Peyer's patch (tissue), 4 donors: ENCODE results near the gene F2.

ENCODE experiments used
- POLR2A ChIP-seq, 2 donors: fragments of 450-650 bp; IDR thresholded peaks; one replicate each; pipeline ENCODE4 v1.5.1; 2017; ENCODE audit warnings: antibody characterized with exemption in 2 of 2, mild to moderate bottlenecking in 2 of 2, moderate library complexity in 2 of 2
- TF ChIP-seq, protein P1 (sequence below), 6 experiments: fragments of 450-650 bp in 4 of 6; fragments of 200-600 bp in 2 of 6; sonication (generic) in 1 of 6; IDR thresholded peaks; one replicate each; pipeline ENCODE4 v1.5.1; 2017 to 2019; ENCODE audit warnings: antibody characterized with exemption in 6 of 6, mild to moderate bottlenecking in 3 of 6, moderate library complexity in 1 of 6

- TF ChIP-seq, protein P1, sequence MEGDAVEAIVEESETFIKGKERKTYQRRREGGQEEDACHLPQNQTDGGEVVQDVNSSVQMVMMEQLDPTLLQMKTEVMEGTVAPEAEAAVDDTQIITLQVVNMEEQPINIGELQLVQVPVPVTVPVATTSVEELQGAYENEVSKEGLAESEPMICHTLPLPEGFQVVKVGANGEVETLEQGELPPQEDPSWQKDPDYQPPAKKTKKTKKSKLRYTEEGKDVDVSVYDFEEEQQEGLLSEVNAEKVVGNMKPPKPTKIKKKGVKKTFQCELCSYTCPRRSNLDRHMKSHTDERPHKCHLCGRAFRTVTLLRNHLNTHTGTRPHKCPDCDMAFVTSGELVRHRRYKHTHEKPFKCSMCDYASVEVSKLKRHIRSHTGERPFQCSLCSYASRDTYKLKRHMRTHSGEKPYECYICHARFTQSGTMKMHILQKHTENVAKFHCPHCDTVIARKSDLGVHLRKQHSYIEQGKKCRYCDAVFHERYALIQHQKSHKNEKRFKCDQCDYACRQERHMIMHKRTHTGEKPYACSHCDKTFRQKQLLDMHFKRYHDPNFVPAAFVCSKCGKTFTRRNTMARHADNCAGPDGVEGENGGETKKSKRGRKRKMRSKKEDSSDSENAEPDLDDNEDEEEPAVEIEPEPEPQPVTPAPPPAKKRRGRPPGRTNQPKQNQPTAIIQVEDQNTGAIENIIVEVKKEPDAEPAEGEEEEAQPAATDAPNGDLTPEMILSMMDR (IDR thresholded peaks at IDR 0.05), result no peak
- TF ChIP-seq POLR2A (IDR thresholded peaks at IDR 0.05), result no peak
These were observed 57.9 kb downstream of the F2 start for GRCh38 chr11:46776878-46777277.
